Heart left ventricle (tissue), 16 donors: ENCODE data around the gene RILP. TPM values are rescaled to one million over a fixed set of nuclear protein-coding genes. Genes with fewer than 3 reads are reported as not detected.

ENCODE experiments used
- ATAC-seq, 4 donors: fragments of 200-7000 bp; cut with Tn5 transposase; one replicate each; pipeline ENCODE4 v1.9.1; 2020 to 2022; ENCODE audit warnings: moderate library complexity in 4 of 4, mild to moderate bottlenecking in 3 of 4, moderate number of reproducible peaks in 1 of 4
- DNase-seq, 5 donors: peaks; one replicate each; pipeline ENCODE4 v3.0.0-alpha.2; 2020
- H3K27ac ChIP-seq, 12 donors: fragments of 200-600 bp; sonication (generic) in 4 of 12; one replicate each; pipeline versions ENCODE4 v1.5.0 to v1.8.0; 2016 to 2022; ENCODE audit warnings: mild to moderate bottlenecking in 2 of 12
- H3K27me3 ChIP-seq, 9 donors: fragments of 200-600 bp; sonication (generic) in 2 of 9; one replicate each; pipeline versions ENCODE4 v1.5.1 to v1.8.0; 2016 to 2022; ENCODE audit warnings: mild to moderate bottlenecking in 3 of 9
- H3K36me3 ChIP-seq, 9 donors: fragments of 200-600 bp; sonication (generic) in 2 of 9; one replicate each; pipeline versions ENCODE4 v1.5.0 to v1.8.0; 2018 to 2022; ENCODE audit warnings: mild to moderate bottlenecking in 2 of 9
- H3K4me1 ChIP-seq, 12 donors: fragments of 200-600 bp; sonication (generic) in 4 of 12; one replicate each; pipeline versions ENCODE4 v1.5.0 to v1.8.0; 2016 to 2022; ENCODE audit warnings: mild to moderate bottlenecking in 3 of 12
- H3K4me3 ChIP-seq, 12 donors: fragments of 200-600 bp; sonication (generic) in 4 of 12; one replicate each; pipeline versions ENCODE4 v1.5.0 to v1.8.0; 2017 to 2022; ENCODE audit warnings: mild to moderate bottlenecking in 9 of 12, moderate library complexity in 4 of 12
- H3K9me3 ChIP-seq, 12 donors: fragments of 200-600 bp; sonication (generic) in 4 of 12; one replicate each; pipeline versions ENCODE4 v1.5.0 to v1.8.0; 2016 to 2022; ENCODE audit warnings: mild to moderate bottlenecking in 1 of 12
- POLR2A ChIP-seq, 2 donors: fragments of 450-650 bp; IDR thresholded peaks; one replicate each; pipeline ENCODE4 v1.6.1; 2017; ENCODE audit warnings: antibody characterized with exemption in 2 of 2, mild to moderate bottlenecking in 2 of 2, moderate library complexity in 2 of 2
- WGBS, 4 donors: extraction: QIAGEN DNeasy Blood & Tissue Kit in 2 of 4; methylation state at CpG; one replicate each; pipeline versions ENCODE4 v1.1.5 to v1.1.7; 2013 to 2018; 5-methylcytosine and 5-hydroxymethylcytosine counted together
- intact Hi-C, 10 donors: fragments of 100-400 bp; cut with DNase I; formaldehyde crosslinking; loops; one replicate each; pipeline versions ENCODE4 v1.11.1 to v1.14.2; 2022
- long read RNA-seq, 3 donors: library from polyadenylated mRNA; unstranded; transcript quantifications; one replicate each; pipeline ENCODE4 v2.0.0, GENCODE V29; 2020 to 2021
- polyA plus RNA-seq, 2 donors: library from polyadenylated mRNA; stranded (reverse); fragments of 200-250 nt; gene quantifications; one replicate each; pipeline ENCODE4 v1.2.3, GENCODE V29; 2013
- total RNA-seq, 9 donors: library from RNA; depleted of rRNA in 2 of 9; stranded (reverse); fragments of >200 nt in 2 of 9; fragmentation: NEBNext Ultra II Directional in 3 of 9; extraction: Animal tissue kit (Norgen Biotek cat#: 25700) in 3 of 9; gene quantifications; one replicate each; pipeline versions ENCODE4 v1.1.0 to v1.2.4, GENCODE V29; 2016 to 2023
- TF ChIP-seq, protein P1 (sequence below), 12 donors: fragments of 200-600 bp; sonication (generic) in 4 of 12; IDR thresholded peaks; one replicate each; pipeline versions ENCODE4 v1.5.0 to v1.8.0; 2018 to 2022; ENCODE audit warnings: antibody characterized with exemption in 12 of 12, mild to moderate bottlenecking in 5 of 12
- donor health status: ischemic (EF 13 %, LVEDD 7.1; RV severe dilation, severe dysfunction).
- donor health status: healthy with polysubstance abuse.
- donor health status: DM: no; HTN: yes; CAD: no.
- donor health status: DM: no; HTN: no; CAD: no.
- donor health status: ischemic (EF 25% LVEDD 6.9; RV normal size, moderate dysfunction).
- donor health status: ischemic (EF 25% LVEDD 5.7; RV mildly dilated, moderate dysfunction).
- donor health status: healthy.
- donor health status: DM: yes; HTN: yes; CAD: no.
- donor health status: ischemic (EF 35%, LVEDD 5.7; RV mildly dilated, moderate dysfunction).
- donor health status: nonischemic (EF 11% LVEDD 7.7; RV severe dilation, severe dysfunction).
- donor health status: DM: yes; HTN: yes; CAD: no.
- donor health status: PGD.
- donor health status: ischemic (EF 29% LVEDD 5.4; RV normal size, mild dysfunction).
- donor health status: nonischemic (EF 23%, LVEDD 6.1; RV moderate dilation, normal function).

RILP gene, protein sequence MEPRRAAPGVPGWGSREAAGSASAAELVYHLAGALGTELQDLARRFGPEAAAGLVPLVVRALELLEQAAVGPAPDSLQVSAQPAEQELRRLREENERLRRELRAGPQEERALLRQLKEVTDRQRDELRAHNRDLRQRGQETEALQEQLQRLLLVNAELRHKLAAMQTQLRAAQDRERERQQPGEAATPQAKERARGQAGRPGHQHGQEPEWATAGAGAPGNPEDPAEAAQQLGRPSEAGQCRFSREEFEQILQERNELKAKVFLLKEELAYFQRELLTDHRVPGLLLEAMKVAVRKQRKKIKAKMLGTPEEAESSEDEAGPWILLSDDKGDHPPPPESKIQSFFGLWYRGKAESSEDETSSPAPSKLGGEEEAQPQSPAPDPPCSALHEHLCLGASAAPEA
- total RNA-seq = 100 to 1,000 TPM in 2 of 9 donors, 10 to 100 TPM in 7; 41.9 to 130 (median 60.1) TPM
- polyA plus RNA-seq = 100 to 1,000 TPM in 1 of 2 donors, 10 to 100 TPM in 1; 37.6 to 124 TPM
- long read RNA-seq, donor 1, transcript RILP-201 (8 exons, 1,771 nt) = major isoform, 178 of 276 reads
- long read RNA-seq, donor 1, partial matches to known transcripts = 22 of 276 reads
- long read RNA-seq, donor 1, other reads (novel, unspliced or antisense) = 72 of 276 reads
- long read RNA-seq, donor 2, partial matches to known transcripts = 2 of 7 reads
- long read RNA-seq, donor 2, other reads (novel, unspliced or antisense) = 3 of 7 reads
- long read RNA-seq, donor 3, transcript RILP-201 (8 exons, 1,771 nt) = major isoform, 60 of 123 reads
- long read RNA-seq, donor 3, partial matches to known transcripts = 11 of 123 reads
- long read RNA-seq, donor 3, other reads (novel, unspliced or antisense) = 49 of 123 reads

DNA sequence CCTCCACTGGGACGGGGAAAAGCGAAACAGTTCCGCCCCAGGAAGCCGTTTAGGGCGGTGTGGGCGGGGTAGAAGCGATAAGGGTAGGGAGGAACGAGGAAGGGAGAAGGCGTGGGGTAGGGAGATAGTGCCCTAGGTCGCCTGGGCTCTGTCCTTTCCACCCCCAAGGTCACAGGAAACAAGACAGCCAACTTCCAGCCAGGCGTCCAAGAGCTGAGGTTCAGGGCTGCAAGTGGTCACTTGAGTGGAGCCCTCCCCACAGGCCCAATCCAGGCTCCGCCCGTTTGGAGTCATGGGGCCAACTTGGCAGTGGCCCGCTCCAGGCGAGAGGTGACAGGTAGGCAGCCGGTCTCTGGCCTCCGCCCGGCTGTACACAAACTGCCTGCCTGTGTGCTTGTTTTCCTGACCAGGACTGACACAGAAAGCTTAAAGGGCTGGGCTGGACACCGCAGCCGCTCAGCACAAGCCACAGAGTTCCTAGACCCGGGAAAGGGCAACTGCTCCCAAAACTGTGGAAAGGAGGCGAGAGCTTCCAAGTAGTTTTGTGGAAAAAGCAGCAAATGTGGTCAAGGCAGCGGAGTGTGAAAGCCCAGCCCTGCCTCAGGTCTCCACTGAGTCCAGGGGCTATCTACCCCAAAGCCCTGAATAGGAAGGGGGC, at the start of gene RILP:
RILP (minus strand) TSS at position 23 of the 658 bp plus-strand sequence. CDS start 62 bp downstream, outside the sequence.
- peak within 1 kb of the TSS; percentile 93 to 100 (median 99) for H3K27ac ChIP-seq
- DNase-seq (peak; percentile 87 to 95 (median 90)), ATAC-seq (peak; percentile 72 to 77 (median 74))
- intact Hi-C loops = loop anchor here in 8 of 10 donors (1.0 to 10.0 kb wide), 10 partner anchors 19 to 393 kb away; partner anchors contain the start of gene RTN4RL1 (in 2 of the 8)
- no peaks in the 10 kb centered on the region for H3K9me3 ChIP-seq
- peaks cover 7 to 52% (median 43%) of the 10 kb centered on the region in 12 donors for H3K4me1 ChIP-seq
- TF ChIP-seq, protein P1, sequence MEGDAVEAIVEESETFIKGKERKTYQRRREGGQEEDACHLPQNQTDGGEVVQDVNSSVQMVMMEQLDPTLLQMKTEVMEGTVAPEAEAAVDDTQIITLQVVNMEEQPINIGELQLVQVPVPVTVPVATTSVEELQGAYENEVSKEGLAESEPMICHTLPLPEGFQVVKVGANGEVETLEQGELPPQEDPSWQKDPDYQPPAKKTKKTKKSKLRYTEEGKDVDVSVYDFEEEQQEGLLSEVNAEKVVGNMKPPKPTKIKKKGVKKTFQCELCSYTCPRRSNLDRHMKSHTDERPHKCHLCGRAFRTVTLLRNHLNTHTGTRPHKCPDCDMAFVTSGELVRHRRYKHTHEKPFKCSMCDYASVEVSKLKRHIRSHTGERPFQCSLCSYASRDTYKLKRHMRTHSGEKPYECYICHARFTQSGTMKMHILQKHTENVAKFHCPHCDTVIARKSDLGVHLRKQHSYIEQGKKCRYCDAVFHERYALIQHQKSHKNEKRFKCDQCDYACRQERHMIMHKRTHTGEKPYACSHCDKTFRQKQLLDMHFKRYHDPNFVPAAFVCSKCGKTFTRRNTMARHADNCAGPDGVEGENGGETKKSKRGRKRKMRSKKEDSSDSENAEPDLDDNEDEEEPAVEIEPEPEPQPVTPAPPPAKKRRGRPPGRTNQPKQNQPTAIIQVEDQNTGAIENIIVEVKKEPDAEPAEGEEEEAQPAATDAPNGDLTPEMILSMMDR (IDR thresholded peaks at IDR 0.05) = no peak
- TF ChIP-seq POLR2A (IDR thresholded peaks at IDR 0.05) = no peak
- H3K36me3 ChIP-seq = peaks cover 10 to 65% (median 54%) of the 10 kb centered on the region in 9 donors
- H3K4me3 ChIP-seq = peak within 1 kb of the TSS; percentile 68 to 99 (median 83)
- WGBS, 4 donors = 9 to 15% (median 12%) methylated on average over 23 of the region's 23 CpGs
- no peaks in the 10 kb centered on the region for H3K27me3 ChIP-seq

DNA sequence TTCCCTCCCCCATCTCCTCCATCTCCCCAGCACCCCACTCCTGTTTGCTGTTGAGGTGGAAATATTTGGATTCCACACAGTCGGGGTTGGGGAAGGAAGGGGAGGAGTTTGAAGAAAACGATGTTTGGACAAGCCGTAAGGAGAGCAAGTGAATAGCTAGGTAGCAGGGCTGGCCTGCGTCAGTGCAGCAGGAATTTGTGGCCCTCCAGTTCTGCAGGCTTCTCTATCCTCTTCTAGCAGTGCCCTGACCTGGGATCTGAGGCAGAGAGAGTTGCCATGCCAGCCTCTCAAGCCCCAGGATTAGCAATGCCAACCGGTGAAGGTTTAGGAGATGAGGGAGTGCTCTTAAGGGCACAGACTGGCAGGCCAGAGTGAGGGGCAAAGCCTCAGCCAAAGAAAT, 48.0 kb upstream of the RILP start:
- H3K27me3 ChIP-seq = no peaks in the 10 kb centered on the region
- DNase-seq = no peak
- H3K4me3 ChIP-seq = no peak overlapping the region
- TF ChIP-seq, protein P1 (IDR thresholded peaks at IDR 0.05) = no peak
- no peak for TF ChIP-seq POLR2A (IDR thresholded peaks at IDR 0.05)
- no peak for ATAC-seq
- H3K4me1 ChIP-seq = no peaks in the 10 kb centered on the region
- no peak overlapping the region for H3K27ac ChIP-seq
- H3K9me3 ChIP-seq = no peaks in the 10 kb centered on the region
- WGBS, 4 donors = 59 to 67% (median 64%) methylated on average over 5 of the region's 5 CpGs
- no peaks in the 10 kb centered on the region for H3K36me3 ChIP-seq
- intact Hi-C loops = no loop called here

GRCh38 chr17:1695365-1695764, 45.7 kb upstream of the RILP start:
- no peak overlapping the region for H3K4me3 ChIP-seq
- ATAC-seq = no peak

More at GRCh38 chr17:1695365-1695764, 45.7 kb upstream of the RILP start:
- DNase-seq = no peak
- Histone ChIP-seq H3K36me3 (no peaks in the 10 kb centered on the region), H3K27me3 (no peaks in the 10 kb centered on the region), H3K9me3 (peaks cover 0 to 5% (median 0%) of the 10 kb centered on the region in 12 donors), H3K27ac (no peak overlapping the region), H3K4me1 (no peaks in the 10 kb centered on the region)
- TF ChIP-seq POLR2A (IDR thresholded peaks at IDR 0.05) = no peak
- TF ChIP-seq, protein P1 (IDR thresholded peaks at IDR 0.05) = no peak
- 86 to 93% (median 88%) methylated on average over 8 of the region's 8 CpGs for WGBS, 4 donors
- intact Hi-C loops = no loop called here
